HepG2 (cell line): Measurements from ENCODE around the gene MAP3K20.

Experiments
- NR2F1 ChIP-seq, 2 experiments: fragments of 450-650 bp in 1 of 2; formaldehyde crosslinking in 1 of 2; IDR thresholded peaks; 2 replicates each; pipeline versions ENCODE4 v1.5.0 to v1.6.1; 2016 to 2020; ENCODE audit warnings: mild to moderate bottlenecking in 1 of 2, missing compliant biosample characterization in 1 of 2, missing genetic modification reagents in 1 of 2, moderate library complexity in 1 of 2
- RFX1 ChIP-seq: fragments of 450-650 bp; IDR thresholded peaks from 2 replicates; pipeline ENCODE4 v1.6.1; 2017
- ZNF839 ChIP-seq: sonication (generic); formaldehyde crosslinking; IDR thresholded peaks from 2 replicates; pipeline ENCODE4 v1.4.0; 2020; ENCODE audit warnings: missing genetic modification reagents, mild to moderate bottlenecking, borderline replicate concordance

GRCh38 chr2:173290518-173290917 is 214.9 kb downstream of the MAP3K20 start:
- no peak for TF ChIP-seq NR2F1 (CRISPR knock-in tag; IDR thresholded peaks at IDR 0.05)
- TF ChIP-seq ZNF839 (CRISPR knock-in tag), result no peak
- no peak for TF ChIP-seq RFX1
